Ovary (tissue), 9 donors: ENCODE measurements around the gene PLXNB2. TPM values are rescaled to one million over a fixed set of nuclear protein-coding genes. Genes with fewer than 3 reads are reported as not detected.
"Not testable (repeated sequence)": the region's sequence is repeated elsewhere in the genome, so short reads cannot be mapped to it uniquely, and the experiment has no call there.

Experiments
- DNase-seq, 5 donors: peaks; one replicate each; pipeline ENCODE4 v3.0.0-alpha.2; 2019 to 2020
- H3K27ac ChIP-seq, 2 donors: fragments of 200-600 bp; one replicate each; pipeline versions ENCODE4 v1.5.1 to v1.8.0; 2019 to 2022
- H3K27me3 ChIP-seq: fragments of 200-600 bp; one replicate; pipeline ENCODE4 v1.8.0; 2022
- H3K36me3 ChIP-seq: fragments of 200-600 bp; sonication (generic); one replicate; pipeline ENCODE4 v1.5.1; 2019
- H3K4me1 ChIP-seq: one replicate; pipeline ENCODE4 v1.8.1; 2013; ENCODE audit warnings: mild to moderate bottlenecking, moderate library complexity; ENCODE audit not compliant: insufficient read depth
- H3K4me3 ChIP-seq: fragments of 200-600 bp; sonication (generic); one replicate; pipeline ENCODE4 v1.5.1; 2017
- H3K9me3 ChIP-seq, 2 donors: fragments of 200-600 bp in 1 of 2; sonication (generic) in 1 of 2; one replicate each; pipeline versions ENCODE4 v1.5.1 to v1.8.1; 2013 to 2019; ENCODE audit warnings: mild to moderate bottlenecking in 1 of 2, moderate library complexity in 1 of 2
- EP300 ChIP-seq: sonication (generic); formaldehyde crosslinking; IDR thresholded peaks from one replicate; pipeline ENCODE4 v1.6.1; 2017; ENCODE audit warnings: antibody characterized with exemption
- POLR2A ChIP-seq: fragments of 450-650 bp; IDR thresholded peaks from one replicate; pipeline ENCODE4 v1.6.1; 2017; ENCODE audit warnings: antibody characterized with exemption, mild to moderate bottlenecking, moderate library complexity
- WGBS, 3 donors: extraction: QIAGEN DNeasy Blood & Tissue Kit in 1 of 3; methylation state at CpG; one replicate each; pipeline versions ENCODE4 v1.1.5 to v1.1.7; 2013 to 2017; 5-methylcytosine and 5-hydroxymethylcytosine counted together
- intact Hi-C, 4 donors: fragments of 100-400 bp; cut with DNase I; formaldehyde crosslinking; loops; one replicate each; pipeline versions ENCODE4 v1.11.0 to v1.15.1; 2022 to 2023
- polyA plus RNA-seq, 2 donors: library from polyadenylated mRNA; stranded (reverse); fragments of 200-250 nt in 1 of 2; fragments of 350-450 nt in 1 of 2; fragmentation: Illumina TruSeq in 1 of 2; extraction: RNeasy Lipid Tissue Mini Kit (QIAGEN cat#74804) in 1 of 2; gene quantifications; one replicate each; pipeline ENCODE4 v1.2.3, GENCODE V29; 2013 to 2014
- total RNA-seq, 7 donors: library from RNA; depleted of rRNA in 2 of 7; stranded (reverse); fragments of >200 nt in 2 of 7; fragmentation: NEBNext Ultra II Directional in 3 of 7; extraction: Animal tissue kit (Norgen Biotek cat#: 25700) in 3 of 7; gene quantifications; one replicate each; pipeline versions ENCODE4 v1.1.0 to v1.2.4, GENCODE V29; 2016 to 2023
- TF ChIP-seq, protein P1 (sequence below), 3 donors: fragments of 450-650 bp in 2 of 3; fragments of 200-600 bp in 1 of 3; IDR thresholded peaks; one replicate each; pipeline versions ENCODE4 v1.5.1 to v1.8.0; 2016 to 2022; ENCODE audit warnings: antibody characterized with exemption in 3 of 3, mild to moderate bottlenecking in 1 of 3
- donor health status: DM: no; HTN: no; CAD: no; lungs with moderate emphysema.
- donor health status: DM: no; HTN: no; CAD: no.
- donor health status: Bipolar disorder and iron deficiency.
- donor health status: DM: yes; HTN: yes; CAD: no.
- donor health status: DM: no; HTN: no; CAD: no.
- donor health status: DM: yes; HTN: yes; CAD: no.

Gene PLXNB2
- total and polyA plus RNA-seq, 9 donors = 26.5 to 274 (median 205) TPM

DNA sequence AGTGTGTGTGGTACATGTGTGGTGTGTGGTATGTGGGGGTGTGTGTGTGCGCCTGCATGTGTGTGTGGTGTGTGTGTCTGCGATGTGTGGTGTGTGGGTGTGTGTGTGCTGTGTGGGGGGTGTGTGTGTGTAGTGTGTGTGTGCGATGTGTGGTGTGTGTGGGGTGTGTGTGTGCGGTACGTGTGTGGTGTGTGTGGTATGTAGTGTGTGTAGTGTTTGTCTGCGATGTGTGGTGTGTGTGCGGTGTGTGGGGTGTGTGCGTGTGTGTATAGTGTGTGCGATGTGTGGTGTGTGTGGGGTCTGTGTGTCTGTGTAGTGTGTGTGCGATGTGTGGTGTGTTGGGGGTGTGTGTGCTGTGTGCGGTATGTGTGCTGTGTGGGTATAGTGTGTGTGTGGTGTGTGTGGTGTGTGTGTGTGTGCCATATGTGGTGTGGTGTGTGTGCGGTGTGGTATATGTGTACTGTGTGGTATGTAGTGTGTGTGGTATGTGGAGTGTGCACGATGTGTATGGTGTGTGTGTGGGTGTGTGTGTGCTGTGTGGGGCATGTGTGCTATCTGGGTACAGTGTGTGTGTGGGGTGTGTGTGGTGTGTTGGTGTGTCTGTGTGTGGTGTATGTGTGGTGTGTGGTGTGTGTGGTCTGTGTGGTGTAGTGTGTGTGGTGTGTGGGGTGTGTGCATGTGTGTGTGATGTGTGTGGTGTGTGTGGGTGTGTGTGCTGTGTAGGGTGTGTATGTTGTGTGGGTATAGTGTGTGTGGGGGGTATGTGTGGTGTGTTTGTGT lies 30.0 kb upstream of the PLXNB2 start:
- H3K27me3 ChIP-seq = no peaks in the 10 kb centered on the region
- no peak for DNase-seq
- H3K9me3 ChIP-seq = no peaks in the 10 kb centered on the region
- WGBS, 3 donors = 92 to 96% (median 95%) methylated on average over 13 of the region's 13 CpGs
- H3K27ac ChIP-seq = no peak overlapping the region
- intact Hi-C loops = loop anchor here in 2 of 4 donors (5.0 kb wide), 1 partner anchor 70 kb away; no protein-coding TSS in a partner anchor
- TF ChIP-seq, protein P1, sequence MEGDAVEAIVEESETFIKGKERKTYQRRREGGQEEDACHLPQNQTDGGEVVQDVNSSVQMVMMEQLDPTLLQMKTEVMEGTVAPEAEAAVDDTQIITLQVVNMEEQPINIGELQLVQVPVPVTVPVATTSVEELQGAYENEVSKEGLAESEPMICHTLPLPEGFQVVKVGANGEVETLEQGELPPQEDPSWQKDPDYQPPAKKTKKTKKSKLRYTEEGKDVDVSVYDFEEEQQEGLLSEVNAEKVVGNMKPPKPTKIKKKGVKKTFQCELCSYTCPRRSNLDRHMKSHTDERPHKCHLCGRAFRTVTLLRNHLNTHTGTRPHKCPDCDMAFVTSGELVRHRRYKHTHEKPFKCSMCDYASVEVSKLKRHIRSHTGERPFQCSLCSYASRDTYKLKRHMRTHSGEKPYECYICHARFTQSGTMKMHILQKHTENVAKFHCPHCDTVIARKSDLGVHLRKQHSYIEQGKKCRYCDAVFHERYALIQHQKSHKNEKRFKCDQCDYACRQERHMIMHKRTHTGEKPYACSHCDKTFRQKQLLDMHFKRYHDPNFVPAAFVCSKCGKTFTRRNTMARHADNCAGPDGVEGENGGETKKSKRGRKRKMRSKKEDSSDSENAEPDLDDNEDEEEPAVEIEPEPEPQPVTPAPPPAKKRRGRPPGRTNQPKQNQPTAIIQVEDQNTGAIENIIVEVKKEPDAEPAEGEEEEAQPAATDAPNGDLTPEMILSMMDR (IDR thresholded peaks at IDR 0.05) = no peak
- TF ChIP-seq POLR2A (no peak), EP300 (no peak)
- no peak overlapping the region for H3K4me3 ChIP-seq
- H3K36me3 ChIP-seq = no peaks in the 10 kb centered on the region
- H3K4me1 ChIP-seq = no peaks in the 10 kb centered on the region

GRCh38 chr22:50334433-50334832 lies 27.0 kb upstream of the PLXNB2 start:
- WGBS, 3 donors = 83 to 88% (median 84%) methylated on average over 5 of the region's 5 CpGs
- DNase-seq = not testable (repeated sequence)

DNA sequence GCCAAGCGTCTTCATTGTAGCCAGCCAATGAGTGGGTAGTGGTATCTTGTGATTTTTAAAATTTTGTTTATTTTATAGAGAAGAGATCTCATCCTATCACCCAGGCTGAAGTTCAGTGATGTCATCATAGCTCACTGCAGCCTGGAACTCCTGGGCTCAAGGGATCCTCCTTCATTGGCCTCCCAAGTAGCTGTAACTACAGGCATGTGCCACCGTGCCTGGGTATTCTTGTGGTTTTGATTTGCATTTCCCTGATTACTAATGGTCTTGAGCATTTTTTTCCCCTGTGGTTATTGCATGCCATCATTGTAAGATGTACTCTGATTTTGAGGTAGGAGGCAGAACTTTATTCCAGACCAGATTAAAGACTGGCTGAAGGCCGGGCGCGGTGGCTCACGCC lies 21.8 kb upstream of the PLXNB2 start:
- 92 to 94% (median 93%) methylated on average over 6 of the region's 6 CpGs for WGBS, 3 donors
- no peaks in the 10 kb centered on the region for H3K27me3 ChIP-seq
- no peak for DNase-seq
- H3K27ac ChIP-seq = no peak overlapping the region
- TF ChIP-seq, protein P1 (IDR thresholded peaks at IDR 0.05) = no peak
- no peak for TF ChIP-seq POLR2A
- no peak for TF ChIP-seq EP300
- intact Hi-C loops = loop anchor here in 3 of 4 donors (5.0 kb wide), 2 partner anchors 37 to 52 kb away; no protein-coding TSS in a partner anchor
- H3K4me3 ChIP-seq = no peak overlapping the region
- H3K4me1 ChIP-seq = peaks cover 4% of the 10 kb centered on the region
- H3K36me3 ChIP-seq = no peaks in the 10 kb centered on the region
- no peaks in the 10 kb centered on the region for H3K9me3 ChIP-seq

More at GRCh38 chr22:50334433-50334832, 27.0 kb upstream of the PLXNB2 start:
- intact Hi-C loops, H3K4me3 ChIP-seq, H3K9me3 ChIP-seq, H3K36me3 ChIP-seq, H3K4me1 ChIP-seq, H3K27ac ChIP-seq, H3K27me3 ChIP-seq: not testable (repeated sequence)

- Histone ChIP-seq H3K27ac (peak overlapping the region; percentile 87 to 89), H3K27me3 (no peaks in the 10 kb centered on the region), H3K9me3 (no peaks in the 10 kb centered on the region), H3K36me3 (no peaks in the 10 kb centered on the region), H3K4me3 (peak overlapping the region; percentile 44), H3K4me1 (peaks cover 4% of the 10 kb centered on the region)
- no peak for DNase-seq
- TF ChIP-seq EP300 (no peak), POLR2A (no peak)
- TF ChIP-seq, protein P1 (IDR thresholded peaks at IDR 0.05) = no peak
- intact Hi-C loops = loop anchor here (2.0 to 5.0 kb wide), 3 partner anchors 35 to 53 kb away; no protein-coding TSS in a partner anchor
- 43 to 73% (median 47%) methylated on average over 22 of the region's 22 CpGs for WGBS, 3 donors
Measured at GRCh38 chr22:50327711-50328019, 20.2 kb upstream of the PLXNB2 start.
